Hepatocyte (in vitro differentiated cells): ENCODE measurements around the gene ACP1. TPM values are rescaled to one million over a fixed set of nuclear protein-coding genes. Genes with fewer than 3 reads are reported as not detected.

Experiments
- DNase-seq: peaks from one replicate; pipeline ENCODE4 v3.0.0-alpha.2; 2016; ENCODE audit warnings: low spot score
- H2AFZ ChIP-seq: fragments of 200-600 bp; sonication (generic); 2 replicates; pipeline ENCODE4 v1.6.0; 2016; ENCODE audit warnings: antibody characterized with exemption, mild to moderate bottlenecking
- H3K27ac ChIP-seq: fragments of 200-600 bp; sonication (generic); 2 replicates; pipeline ENCODE4 v1.5.1; 2016; ENCODE audit warnings: mild to moderate bottlenecking
- H3K27me3 ChIP-seq: fragments of 200-600 bp; sonication (generic); 2 replicates; pipeline ENCODE4 v1.6.1; 2016
- H3K36me3 ChIP-seq: fragments of 200-600 bp; sonication (generic); replicated peaks from 2 replicates; pipeline ENCODE4 v1.5.1; 2016; ENCODE audit warnings: low read depth; ENCODE audit not compliant: insufficient read depth
- H3K4me1 ChIP-seq: fragments of 200-600 bp; sonication (generic); 2 replicates; pipeline ENCODE4 v1.5.1; 2016; ENCODE audit warnings: mild to moderate bottlenecking, moderate library complexity; ENCODE audit not compliant: insufficient read depth
- H3K4me2 ChIP-seq: fragments of 200-600 bp; sonication (generic); 2 replicates; pipeline ENCODE4 v1.6.0; 2016
- H3K4me3 ChIP-seq: fragments of 200-600 bp; sonication (generic); 2 replicates; pipeline ENCODE4 v1.5.1; 2016; ENCODE audit warnings: mild to moderate bottlenecking
- H3K79me2 ChIP-seq: fragments of 200-600 bp; sonication (generic); 2 replicates; pipeline ENCODE4 v1.6.0; 2017; ENCODE audit warnings: mild to moderate bottlenecking
- H3K9me2 ChIP-seq: fragments of 200-600 bp; sonication (generic); replicated peaks from 2 replicates; pipeline ENCODE4 v1.6.0; 2017; ENCODE audit warnings: mild to moderate bottlenecking; ENCODE audit not compliant: insufficient read depth
- H3K9me3 ChIP-seq: fragments of 200-600 bp; sonication (generic); 2 replicates; pipeline ENCODE4 v1.5.1; 2016; ENCODE audit warnings: low read depth, mild to moderate bottlenecking
- H4K20me1 ChIP-seq: fragments of 200-600 bp; sonication (generic); 2 replicates; pipeline ENCODE4 v1.6.0; 2016; ENCODE audit warnings: mild to moderate bottlenecking; ENCODE audit not compliant: insufficient read depth, poor library complexity, severe bottlenecking
- CTCF ChIP-seq: fragments of 200-600 bp; sonication (generic); IDR thresholded peaks from 2 replicates; pipeline ENCODE4 v1.5.1; 2016; ENCODE audit warnings: antibody characterized with exemption, mild to moderate bottlenecking; ENCODE audit not compliant: poor library complexity
- EZH2 ChIP-seq: fragments of 200-600 bp; sonication (generic); IDR thresholded peaks from 2 replicates; pipeline ENCODE4 v1.6.1; 2016; ENCODE audit warnings: antibody characterized with exemption, mild to moderate bottlenecking, borderline replicate concordance
- EZH2phosphoT487 ChIP-seq: fragments of 200-600 bp; sonication (generic); IDR thresholded peaks from one replicate; pipeline ENCODE4 v1.6.1; 2018; ENCODE audit warnings: antibody characterized with exemption, mild to moderate bottlenecking, low read depth, moderate library complexity; ENCODE audit not compliant: unreplicated experiment, severe bottlenecking
- WGBS: methylation state at CpG from one replicate; pipeline ENCODE4 v1.1.6; 2016; ENCODE audit warnings: low lambda C conversion rate; ENCODE audit errors: missing lambda C conversion rate; 5-methylcytosine and 5-hydroxymethylcytosine counted together
- polyA plus RNA-seq: library from polyadenylated mRNA; unstranded; fragments of >200 nt; fragmentation: Nextera tagmentation; extraction: Ambion mirVana; gene quantifications from 2 replicates; pipeline ENCODE4 v1.2.1, GENCODE V29; 2016
- total RNA-seq: library from RNA; depleted of rRNA; stranded (reverse); fragments of >200 nt; gene quantifications from 2 replicates; pipeline ENCODE4 v1.2.3, GENCODE V29; 2014

The ACP1 gene
- total and polyA plus RNA-seq, 2 experiments from 2014 or later: 175 to 194 TPM

GRCh38 chr2:244547-244946 lies 20.2 kb upstream of the ACP1 start:
- Histone ChIP-seq H3K79me2 (no peaks in the 10 kb centered on the region), H4K20me1 (no peaks in the 10 kb centered on the region), H3K27me3 (no peaks in the 10 kb centered on the region), H3K27ac (no peak overlapping the region), H3K36me3 (no peaks in the 10 kb centered on the region), H3K4me1 (no peaks in the 10 kb centered on the region), H3K4me2 (no peak overlapping the region), H3K9me3 (peaks cover 6% of the 10 kb centered on the region), H2AFZ (no peak overlapping the region), H3K9me2 (no peaks in the 10 kb centered on the region), H3K4me3 (no peak overlapping the region)
- no peak for DNase-seq
- WGBS: 98% methylated on average over 7 of the region's 7 CpGs
- TF ChIP-seq EZH2phosphoT487 (no peak), EZH2 (no peak), CTCF (no peak)

- Histone ChIP-seq H4K20me1 (no peaks in the 10 kb centered on the region), H3K4me1 (no peaks in the 10 kb centered on the region), H3K9me3 (peaks cover 6% of the 10 kb centered on the region), H2AFZ (no peak overlapping the region), H3K9me2 (no peaks in the 10 kb centered on the region), H3K79me2 (no peaks in the 10 kb centered on the region), H3K27ac (no peak overlapping the region), H3K4me3 (no peak overlapping the region), H3K4me2 (no peak overlapping the region), H3K27me3 (no peaks in the 10 kb centered on the region), H3K36me3 (no peaks in the 10 kb centered on the region)
- TF ChIP-seq CTCF (peak; percentile 63), EZH2 (no peak)
- 44% methylated on average over 6 of the region's 6 CpGs for WGBS
- peak; percentile 67 for DNase-seq
These were observed 18.1 kb upstream of the ACP1 start for GRCh38 chr2:246489-247144.

GRCh38 chr2:248724-249123 lies 16.0 kb upstream of the ACP1 start:
- Histone ChIP-seq H2AFZ (no peak overlapping the region), H3K36me3 (no peaks in the 10 kb centered on the region), H3K79me2 (no peaks in the 10 kb centered on the region), H3K9me2 (no peaks in the 10 kb centered on the region), H3K27me3 (no peaks in the 10 kb centered on the region), H4K20me1 (no peaks in the 10 kb centered on the region), H3K4me2 (no peak overlapping the region), H3K9me3 (no peaks in the 10 kb centered on the region), H3K4me1 (no peaks in the 10 kb centered on the region), H3K4me3 (no peak overlapping the region), H3K27ac (no peak overlapping the region)
- no peak for DNase-seq
- no peak for TF ChIP-seq EZH2
- WGBS: 90% methylated on average over 2 of the region's 2 CpGs

GRCh38 chr2:249538-250042 lies 15.2 kb upstream of the ACP1 start:
- TF ChIP-seq CTCF: no peak
- no peaks in the 10 kb centered on the region for H3K9me2 ChIP-seq
- WGBS: 73% methylated on average over 15 of the region's 15 CpGs
- H3K4me1 ChIP-seq: no peaks in the 10 kb centered on the region
- no peak overlapping the region for H3K4me2 ChIP-seq
- no peaks in the 10 kb centered on the region for H3K27me3 ChIP-seq
- no peaks in the 10 kb centered on the region for H3K9me3 ChIP-seq
- no peak for DNase-seq
- no peak overlapping the region for H2AFZ ChIP-seq
- no peaks in the 10 kb centered on the region for H4K20me1 ChIP-seq
- no peaks in the 10 kb centered on the region for H3K79me2 ChIP-seq
- no peak overlapping the region for H3K27ac ChIP-seq
- no peaks in the 10 kb centered on the region for H3K36me3 ChIP-seq
- H3K4me3 ChIP-seq: no peak overlapping the region
